Measurements from ENCODE around the gene ZCCHC24.

DNA sequence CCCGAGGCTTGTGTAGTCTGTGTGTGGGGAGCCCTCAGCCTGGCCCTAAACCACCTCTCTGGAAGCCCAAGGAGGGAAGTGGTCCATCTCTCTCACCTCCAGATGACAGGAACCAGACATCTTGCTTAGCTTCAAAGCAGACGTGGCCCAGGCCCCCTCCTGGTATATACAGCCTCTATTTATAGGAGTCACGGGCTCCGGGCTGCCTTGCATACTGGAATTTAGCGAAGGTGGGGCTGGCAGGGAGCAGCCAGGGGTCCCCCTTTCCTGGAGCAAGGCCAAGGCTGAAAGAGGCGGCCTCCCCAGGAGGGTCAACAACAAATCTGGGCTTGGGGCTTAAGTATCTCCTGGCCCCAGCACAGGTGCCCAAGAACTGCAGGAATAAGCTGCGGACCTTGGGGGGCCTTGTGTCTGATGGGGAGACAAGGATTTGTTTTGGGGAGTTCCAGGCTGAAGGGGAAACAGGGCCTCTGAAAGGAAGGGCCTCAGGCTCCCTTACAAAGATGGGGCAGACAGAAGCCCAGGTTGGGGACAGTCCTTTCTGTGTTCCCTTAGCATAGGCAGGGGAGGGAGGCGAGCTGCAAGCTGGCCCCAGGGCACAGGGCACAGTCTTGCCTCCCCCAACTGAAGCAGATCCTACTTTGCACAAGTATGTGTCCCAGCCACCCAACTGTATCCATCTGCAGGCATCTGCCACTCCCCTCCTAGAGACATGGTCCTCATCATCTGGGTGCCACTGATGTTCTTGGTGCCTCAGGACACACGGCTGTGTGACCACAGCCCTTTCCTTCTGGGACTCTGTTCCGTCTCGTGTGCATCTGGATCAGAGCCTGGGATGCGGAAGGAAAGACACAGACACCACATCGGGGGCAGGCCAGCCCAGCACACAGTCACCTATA lies 11.9 kb downstream of the ZCCHC24 start:
- TF ChIP-seq, protein P1, sequence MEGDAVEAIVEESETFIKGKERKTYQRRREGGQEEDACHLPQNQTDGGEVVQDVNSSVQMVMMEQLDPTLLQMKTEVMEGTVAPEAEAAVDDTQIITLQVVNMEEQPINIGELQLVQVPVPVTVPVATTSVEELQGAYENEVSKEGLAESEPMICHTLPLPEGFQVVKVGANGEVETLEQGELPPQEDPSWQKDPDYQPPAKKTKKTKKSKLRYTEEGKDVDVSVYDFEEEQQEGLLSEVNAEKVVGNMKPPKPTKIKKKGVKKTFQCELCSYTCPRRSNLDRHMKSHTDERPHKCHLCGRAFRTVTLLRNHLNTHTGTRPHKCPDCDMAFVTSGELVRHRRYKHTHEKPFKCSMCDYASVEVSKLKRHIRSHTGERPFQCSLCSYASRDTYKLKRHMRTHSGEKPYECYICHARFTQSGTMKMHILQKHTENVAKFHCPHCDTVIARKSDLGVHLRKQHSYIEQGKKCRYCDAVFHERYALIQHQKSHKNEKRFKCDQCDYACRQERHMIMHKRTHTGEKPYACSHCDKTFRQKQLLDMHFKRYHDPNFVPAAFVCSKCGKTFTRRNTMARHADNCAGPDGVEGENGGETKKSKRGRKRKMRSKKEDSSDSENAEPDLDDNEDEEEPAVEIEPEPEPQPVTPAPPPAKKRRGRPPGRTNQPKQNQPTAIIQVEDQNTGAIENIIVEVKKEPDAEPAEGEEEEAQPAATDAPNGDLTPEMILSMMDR (IDR thresholded peaks at IDR 0.05) = no peak
- no peak for TF ChIP-seq POLR2A (IDR thresholded peaks at IDR 0.05)
